Measurements from ENCODE around the gene MT1M. TPM values are rescaled to one million over a fixed set of nuclear protein-coding genes. Genes with fewer than 3 reads are reported as not detected.

The MT1M gene
- total RNA-seq, 3 donors from 2014 or later (not counting 1 experiment from before 2014, with no cell fraction given): not detected

- H3K4me1 ChIP-seq (ENCODE audit: control insufficient read depth, insufficient read depth, low read length): no peaks in the 10 kb centered on the region
- H3K27ac Mint-ChIP-seq: no peak overlapping the region
- no peaks in the 10 kb centered on the region for H3K36me3 ChIP-seq (ENCODE audit: control insufficient read depth, insufficient read depth, low read length)
- no peaks in the 10 kb centered on the region for H3K4me1 Mint-ChIP-seq
- no peak for ATAC-seq
- H3K4me3 Mint-ChIP-seq: no peak overlapping the region
- no CpG with 5 or more reads among the region's 3 CpGs for WGBS (ENCODE audit: insufficient coverage)
- no peak for DNase-seq
- no peaks in the 10 kb centered on the region for H3K9me3 Mint-ChIP-seq
- H3K27me3 Mint-ChIP-seq (ENCODE audit: low read depth in 2 of 2): peaks cover 34 to 49% of the 10 kb centered on the region in 2 donors
- no peaks in the 10 kb centered on the region for H3K9me3 ChIP-seq (ENCODE audit: control insufficient read depth, insufficient read depth, low read length)
- TF ChIP-seq CTCF (IDR thresholded peaks at IDR 0.05): no peak
- intact Hi-C loops (cut with micrococcal nuclease): no loop called here
- no peaks in the 10 kb centered on the region for H3K36me3 Mint-ChIP-seq
- no peak overlapping the region for H3K4me3 ChIP-seq (ENCODE audit: low read length)
- H3K27ac ChIP-seq (ENCODE audit: low read length): no peak overlapping the region
- H3K27me3 ChIP-seq (ENCODE audit: control insufficient read depth, insufficient read depth, low read length): peaks cover 9% of the 10 kb centered on the region
Observed at GRCh38 chr16:56649820-56650219, 17.4 kb downstream of the MT1M start.

- WGBS (ENCODE audit: insufficient coverage): 76% methylated on average over 7 of the region's 7 CpGs
- H3K27me3 Mint-ChIP-seq (ENCODE audit: low read depth in 2 of 2): peaks cover 25 to 32% of the 10 kb centered on the region in 2 donors
Observed at GRCh38 chr16:56651586-56651985, 19.1 kb downstream of the MT1M start, which contains the start of gene MT1B. TSS of gene MT1B (plus strand) at chr16:56651886. CDS start at chr16:56651954, 68 bp downstream.

GRCh38 chr16:56652600-56652999, 20.1 kb downstream of the MT1M start:
- no peak overlapping the region for H3K4me3 Mint-ChIP-seq
- DNase-seq: no peak
- no peak overlapping the region for H3K27ac ChIP-seq (ENCODE audit: low read length)

More at GRCh38 chr16:56651586-56651985, 19.1 kb downstream of the MT1M start, which contains the start of gene MT1B:
- no peaks in the 10 kb centered on the region for H3K9me3 Mint-ChIP-seq
- H3K36me3 Mint-ChIP-seq: no peaks in the 10 kb centered on the region
- H3K36me3 ChIP-seq (ENCODE audit: control insufficient read depth, insufficient read depth, low read length): no peaks in the 10 kb centered on the region
- intact Hi-C loops (cut with micrococcal nuclease): no loop called here
- DNase-seq: no peak
- no peaks in the 10 kb centered on the region for H3K4me1 ChIP-seq (ENCODE audit: control insufficient read depth, insufficient read depth, low read length)
- H3K27me3 ChIP-seq (ENCODE audit: control insufficient read depth, insufficient read depth, low read length): peaks cover 3% of the 10 kb centered on the region
- H3K4me3 Mint-ChIP-seq: no peak within 1 kb of the TSS
- no peaks in the 10 kb centered on the region for H3K9me3 ChIP-seq (ENCODE audit: control insufficient read depth, insufficient read depth, low read length)
- no peak for TF ChIP-seq CTCF (IDR thresholded peaks at IDR 0.05)
- ATAC-seq: no peak
- no peak within 1 kb of the TSS for H3K4me3 ChIP-seq (ENCODE audit: low read length)
- H3K27ac Mint-ChIP-seq: no peak within 1 kb of the TSS
- H3K4me1 Mint-ChIP-seq: no peaks in the 10 kb centered on the region
- no peak within 1 kb of the TSS for H3K27ac ChIP-seq (ENCODE audit: low read length)

More at GRCh38 chr16:56652600-56652999, 20.1 kb downstream of the MT1M start:
- Histone ChIP-seq H3K27me3 (ENCODE audit: control insufficient read depth, insufficient read depth, low read length) (no peaks in the 10 kb centered on the region), H3K4me3 (ENCODE audit: low read length) (no peak overlapping the region), H3K4me1 (ENCODE audit: control insufficient read depth, insufficient read depth, low read length) (peaks cover 6% of the 10 kb centered on the region), H3K9me3 (ENCODE audit: control insufficient read depth, insufficient read depth, low read length) (no peaks in the 10 kb centered on the region), H3K36me3 (ENCODE audit: control insufficient read depth, insufficient read depth, low read length) (no peaks in the 10 kb centered on the region)
- H3K27ac Mint-ChIP-seq: no peak overlapping the region
- peaks cover 0 to 4% of the 10 kb centered on the region in 2 donors for H3K4me1 Mint-ChIP-seq
- no peak for TF ChIP-seq CTCF (IDR thresholded peaks at IDR 0.05)
- no peaks in the 10 kb centered on the region for H3K9me3 Mint-ChIP-seq
- no peak for ATAC-seq
- WGBS (ENCODE audit: insufficient coverage): 63% methylated on average over 1 of the region's 1 CpG
- intact Hi-C loops (cut with micrococcal nuclease): no loop called here
- peaks cover 18 to 23% of the 10 kb centered on the region in 2 donors for H3K27me3 Mint-ChIP-seq (ENCODE audit: low read depth in 2 of 2)
- no peaks in the 10 kb centered on the region for H3K36me3 Mint-ChIP-seq

All from natural killer cell (primary cell).